Stimulated activated CD8-positive, alpha-beta memory T cell treated with anti-CD3 and anti-CD28 coated beads, Interleukin-4, amount 100 ng/mL, for 4 hours (primary cell): ENCODE data around the gene TPRG1L.

Experiments used
- DNase-seq, 2 donors: peaks; one replicate each; pipeline ENCODE4 v3.0.0-alpha.2; 2020; ENCODE audit warnings: low read depth in 2 of 2, low spot score in 1 of 2

The TPRG1L gene

GRCh38 chr1:3593745-3594144 is 31.1 kb upstream of the TPRG1L start:
- DNase-seq, result no peak

- no peak for DNase-seq
These were observed 30.0 kb upstream of the TPRG1L start for GRCh38 chr1:3594706-3595377.

GRCh38 chr1:3595949-3596348 is 28.9 kb upstream of the TPRG1L start:
- DNase-seq, result no peak

GRCh38 chr1:3596663-3597598 is 27.9 kb upstream of the TPRG1L start:
- DNase-seq, result no peak

- DNase-seq, result no peak
These were observed 27.2 kb upstream of the TPRG1L start for GRCh38 chr1:3597599-3597964.

GRCh38 chr1:3598051-3598491 is 26.7 kb upstream of the TPRG1L start:
- DNase-seq, result no peak

- DNase-seq, result no peak
These were observed 26.1 kb upstream of the TPRG1L start for GRCh38 chr1:3598522-3599285.

GRCh38 chr1:3599286-3599811 is 25.5 kb upstream of the TPRG1L start:
- no peak for DNase-seq

- no peak for DNase-seq
These were observed 25.0 kb upstream of the TPRG1L start for GRCh38 chr1:3599816-3600215.

- DNase-seq, result no peak
These were observed 24.5 kb upstream of the TPRG1L start for GRCh38 chr1:3600354-3600753.

- DNase-seq, result no peak
These were observed 23.1 kb upstream of the TPRG1L start for GRCh38 chr1:3601743-3602142.

GRCh38 chr1:3602375-3602774 is 22.4 kb upstream of the TPRG1L start:
- DNase-seq, result no peak

- DNase-seq, result no peak
These were observed 21.7 kb upstream of the TPRG1L start for GRCh38 chr1:3603156-3603555.

GRCh38 chr1:3603571-3604467 is 21.0 kb upstream of the TPRG1L start:
- no peak for DNase-seq

- no peak for DNase-seq
These were observed 20.3 kb upstream of the TPRG1L start for GRCh38 chr1:3604468-3604974.

GRCh38 chr1:3604997-3605823 is 19.6 kb upstream of the TPRG1L start:
- no peak for DNase-seq

GRCh38 chr1:3606779-3607702 is 17.8 kb upstream of the TPRG1L start:
- no peak for DNase-seq

GRCh38 chr1:3607703-3608065 is 17.1 kb upstream of the TPRG1L start:
- DNase-seq, result no peak
